Measurements from ENCODE around the gene CAPN2. TPM values are rescaled to one million over a fixed set of nuclear protein-coding genes. Genes with fewer than 3 reads are reported as not detected.

The CAPN2 gene
- polyA plus RNA-seq, 1 of the 3 experiments (the other 2 are of a cell fraction), result 208 TPM

GRCh38 chr1:223724376-223724775 is 12.0 kb downstream of the CAPN2 start:
- CTCF ChIA-PET, result interaction anchor here (1.8 kb wide), 1 partner anchor 24 kb away, joined by 8 read pairs; no protein-coding TSS in a partner anchor
- Histone ChIP-seq H3K9me3 (no peaks in the 10 kb centered on the region), H3K36me3 (replicated peaks in 1 of 2; ENCODE audit: control insufficient read depth in 1 of 2, insufficient read depth in 2 of 2, low read length in 1 of 2) (peaks cover 34 to 41% of the 10 kb centered on the region in 2 experiments), H3K9me2 (no peaks in the 10 kb centered on the region), H2AFZ (ENCODE audit: low read depth) (no peak overlapping the region), H3K4me1 (ENCODE audit: control insufficient read depth in 1 of 2, insufficient read depth in 2 of 2, low read depth in 1 of 2, low read length in 1 of 2) (peaks cover 30 to 32% of the 10 kb centered on the region in 2 experiments), H3K4me3 (ENCODE audit: low read depth in 2 of 2, low read length in 1 of 2) (no peak overlapping the region), H3K27ac (ENCODE audit: low read depth in 2 of 2, low read length in 1 of 2) (peak overlapping the region; percentile 13 to 27; a peak in 2 of 4 replicates), H3K79me2 (ENCODE audit: insufficient read depth) (peaks cover 96% of the 10 kb centered on the region), H3F3A (replicated peaks; ENCODE audit: insufficient read depth) (peaks cover 31% of the 10 kb centered on the region), H3K9ac (no peak overlapping the region), H4K20me1 (ENCODE audit: insufficient read depth) (peaks cover 18% of the 10 kb centered on the region), H3K27me3 (ENCODE audit: insufficient read depth) (no peaks in the 10 kb centered on the region), H3K4me2 (no peak overlapping the region)
- TF ChIP-seq FOSL2 (IDR thresholded peaks at IDR 0.05; ENCODE audit: borderline replicate concordance, low read depth), result no peak
- TF ChIP-seq MXI1 (IDR thresholded peaks at IDR 0.05; ENCODE audit: low read depth, low read length), result 0 out of 2 replicates have a peak, but pooled peaks have one; percentile 10
- POLR2A ChIA-PET, result no interaction called here
- no peak for DNase-seq
- WGBS (ENCODE audit: low lambda C conversion rate), result 60% methylated on average over 4 of the region's 4 CpGs

DNA sequence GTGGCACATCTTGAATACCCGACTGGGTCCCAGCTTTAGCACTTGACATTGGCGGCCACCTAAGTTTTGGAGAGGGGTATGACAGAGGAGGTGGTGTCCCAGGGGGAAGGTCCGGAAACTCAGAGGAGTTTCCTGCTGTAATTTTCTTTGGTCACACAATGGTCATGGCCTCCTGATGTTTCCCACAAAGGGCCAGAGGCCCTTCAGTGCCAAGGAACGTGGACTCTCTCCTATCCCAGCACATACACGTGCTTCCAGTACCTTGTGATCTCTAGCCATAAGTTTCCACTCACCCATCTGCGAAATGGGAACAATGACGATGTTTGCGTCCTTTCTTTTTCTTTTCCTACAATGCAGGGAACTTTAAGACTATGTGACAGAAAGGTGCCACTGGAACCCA is 13.2 kb downstream of the CAPN2 start:
- no peaks in the 10 kb centered on the region for H3K9me3 ChIP-seq

More for the DNA sequence above, 13.2 kb downstream of the CAPN2 start:
- Histone ChIP-seq H4K20me1 (ENCODE audit: insufficient read depth) (peaks cover 19% of the 10 kb centered on the region), H3K4me1 (ENCODE audit: control insufficient read depth in 1 of 2, insufficient read depth in 2 of 2, low read depth in 1 of 2, low read length in 1 of 2) (peaks cover 32 to 33% of the 10 kb centered on the region in 2 experiments), H3K9me2 (no peaks in the 10 kb centered on the region), H3K27ac (ENCODE audit: low read depth in 2 of 2, low read length in 1 of 2) (peak overlapping the region; percentile 74 to 87), H2AFZ (ENCODE audit: low read depth) (no peak overlapping the region), H3F3A (replicated peaks; ENCODE audit: insufficient read depth) (peaks cover 44% of the 10 kb centered on the region), H3K9ac (peak overlapping the region; percentile 40; the same call in 1 of the 2 replicates), H3K27me3 (ENCODE audit: insufficient read depth) (no peaks in the 10 kb centered on the region), H3K36me3 (replicated peaks in 1 of 2; ENCODE audit: control insufficient read depth in 1 of 2, insufficient read depth in 2 of 2, low read length in 1 of 2) (peaks cover 26 to 32% of the 10 kb centered on the region in 2 experiments), H3K4me2 (0 out of 2 replicates have a peak overlapping the region, but pooled peaks have one; percentile 64), H3K4me3 (ENCODE audit: low read depth in 2 of 2, low read length in 1 of 2) (no peak overlapping the region), H3K79me2 (ENCODE audit: insufficient read depth) (peaks cover 96% of the 10 kb centered on the region)
- WGBS (ENCODE audit: low lambda C conversion rate), result 96% methylated on average over 8 of the region's 8 CpGs
- ChIA-PET CTCF (interaction anchor here (1.8 kb wide), 1 partner anchor 23 kb away, joined by 8 read pairs; no protein-coding TSS in a partner anchor), POLR2A (no interaction called here)
- no peak for TF ChIP-seq MEF2A (IDR thresholded peaks at IDR 0.05; ENCODE audit: borderline replicate concordance, low read depth)
- TF ChIP-seq GABPA (IDR thresholded peaks at IDR 0.05; ENCODE audit: low read depth), result no peak
- TF ChIP-seq FOXJ3 (CRISPR knock-in tag; IDR thresholded peaks at IDR 0.05), result no peak
- TF ChIP-seq FOSL2 (IDR thresholded peaks at IDR 0.05; ENCODE audit: borderline replicate concordance, low read depth), result no peak
- TF ChIP-seq GATA2 (CRISPR knock-in tag; IDR thresholded peaks at IDR 0.05), result no peak
- no peak for TF ChIP-seq RFX5 (IDR thresholded peaks at IDR 0.05; ENCODE audit: low read length)
- no peak for TF ChIP-seq USF1 (IDR thresholded peaks at IDR 0.05; ENCODE audit: borderline replicate concordance, low read depth)
- TF ChIP-seq REST (IDR thresholded peaks at IDR 0.05; ENCODE audit: low read depth, low read length), result no peak
- no peak for TF ChIP-seq POLR2AphosphoS5 (IDR thresholded peaks at IDR 0.05; ENCODE audit: low read depth, low read length)
- TF ChIP-seq TCF12 (IDR thresholded peaks at IDR 0.05), result no peak
- no peak for TF ChIP-seq MXI1 (IDR thresholded peaks at IDR 0.05; ENCODE audit: low read depth, low read length)
- TF ChIP-seq, protein P1, sequence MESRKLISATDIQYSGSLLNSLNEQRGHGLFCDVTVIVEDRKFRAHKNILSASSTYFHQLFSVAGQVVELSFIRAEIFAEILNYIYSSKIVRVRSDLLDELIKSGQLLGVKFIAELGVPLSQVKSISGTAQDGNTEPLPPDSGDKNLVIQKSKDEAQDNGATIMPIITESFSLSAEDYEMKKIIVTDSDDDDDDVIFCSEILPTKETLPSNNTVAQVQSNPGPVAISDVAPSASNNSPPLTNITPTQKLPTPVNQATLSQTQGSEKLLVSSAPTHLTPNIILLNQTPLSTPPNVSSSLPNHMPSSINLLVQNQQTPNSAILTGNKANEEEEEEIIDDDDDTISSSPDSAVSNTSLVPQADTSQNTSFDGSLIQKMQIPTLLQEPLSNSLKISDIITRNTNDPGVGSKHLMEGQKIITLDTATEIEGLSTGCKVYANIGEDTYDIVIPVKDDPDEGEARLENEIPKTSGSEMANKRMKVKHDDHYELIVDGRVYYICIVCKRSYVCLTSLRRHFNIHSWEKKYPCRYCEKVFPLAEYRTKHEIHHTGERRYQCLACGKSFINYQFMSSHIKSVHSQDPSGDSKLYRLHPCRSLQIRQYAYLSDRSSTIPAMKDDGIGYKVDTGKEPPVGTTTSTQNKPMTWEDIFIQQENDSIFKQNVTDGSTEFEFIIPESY (IDR thresholded peaks at IDR 0.05; ENCODE audit: borderline replicate concordance, low read depth), result no peak
- TF ChIP-seq, protein P2, sequence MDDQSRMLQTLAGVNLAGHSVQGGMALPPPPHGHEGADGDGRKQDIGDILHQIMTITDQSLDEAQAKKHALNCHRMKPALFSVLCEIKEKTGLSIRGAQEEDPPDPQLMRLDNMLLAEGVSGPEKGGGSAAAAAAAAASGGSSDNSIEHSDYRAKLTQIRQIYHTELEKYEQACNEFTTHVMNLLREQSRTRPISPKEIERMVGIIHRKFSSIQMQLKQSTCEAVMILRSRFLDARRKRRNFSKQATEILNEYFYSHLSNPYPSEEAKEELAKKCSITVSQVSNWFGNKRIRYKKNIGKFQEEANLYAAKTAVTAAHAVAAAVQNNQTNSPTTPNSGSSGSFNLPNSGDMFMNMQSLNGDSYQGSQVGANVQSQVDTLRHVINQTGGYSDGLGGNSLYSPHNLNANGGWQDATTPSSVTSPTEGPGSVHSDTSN (IDR thresholded peaks at IDR 0.05), result no peak
- no peak for TF ChIP-seq TEAD4 (IDR thresholded peaks at IDR 0.05; ENCODE audit: borderline replicate concordance, insufficient read depth)
- TF ChIP-seq TAF1 (IDR thresholded peaks at IDR 0.05; ENCODE audit: borderline replicate concordance, low read depth, low read length), result no peak
- no peak for TF ChIP-seq SIN3A (IDR thresholded peaks at IDR 0.05; ENCODE audit: borderline replicate concordance, low read depth, low read length)
- no peak for TF ChIP-seq RAD21 (IDR thresholded peaks at IDR 0.05; ENCODE audit: low read length)
- TF ChIP-seq SMC3 (IDR thresholded peaks at IDR 0.05; ENCODE audit: low read depth, low read length), result no peak
- TF ChIP-seq MAX (IDR thresholded peaks at IDR 0.05; ENCODE audit: low read depth), result no peak
- TF ChIP-seq RCOR1 (IDR thresholded peaks at IDR 0.05; ENCODE audit: low read length), result no peak
- DNase-seq, result no peak
